ENCODE measurements around the gene CARM1.
"Not testable (repeated sequence)": the region's sequence is repeated elsewhere in the genome, so short reads cannot be mapped to it uniquely, and the experiment has no call there.

The CARM1 gene

DNA sequence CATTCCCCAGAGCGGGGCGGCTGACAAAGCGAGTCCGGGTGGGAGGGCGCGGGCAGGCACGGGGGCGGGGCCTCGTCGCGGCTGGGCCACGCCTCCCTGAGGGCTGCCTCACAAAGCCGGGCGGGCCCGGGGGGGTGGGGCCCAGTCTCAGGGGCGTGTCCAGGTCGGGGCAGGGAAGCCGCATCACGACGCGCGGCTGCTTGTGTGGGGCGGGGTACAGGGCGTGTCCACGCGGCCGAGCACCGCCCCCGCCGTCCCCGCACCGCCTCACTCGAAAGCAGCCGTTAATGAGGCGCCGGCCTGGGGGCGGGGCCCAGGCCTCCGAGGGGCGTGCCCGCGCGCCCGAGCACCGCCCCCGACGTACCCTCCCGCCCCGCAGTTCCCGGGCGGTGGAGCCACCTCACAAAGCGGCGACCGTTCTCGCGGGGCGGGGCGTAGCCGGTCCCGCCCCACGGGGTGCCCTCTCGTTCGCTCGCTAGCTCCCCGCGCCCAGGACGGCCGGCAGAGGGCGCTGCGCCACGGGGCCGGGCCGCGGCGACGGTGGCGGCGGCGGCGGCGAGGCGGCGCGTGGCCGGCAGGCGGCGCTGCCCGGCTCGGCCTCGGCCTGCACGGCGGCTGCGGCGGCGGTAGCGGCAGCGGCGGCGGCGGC is at the start of gene CARM1:
Gene CARM1, plus strand, starts transcription at position 599 of the 649 bp plus-strand sequence. CDS start 150 bp downstream, outside the sequence.
- peak; percentile 74 to 98 for DNase-seq

DNA sequence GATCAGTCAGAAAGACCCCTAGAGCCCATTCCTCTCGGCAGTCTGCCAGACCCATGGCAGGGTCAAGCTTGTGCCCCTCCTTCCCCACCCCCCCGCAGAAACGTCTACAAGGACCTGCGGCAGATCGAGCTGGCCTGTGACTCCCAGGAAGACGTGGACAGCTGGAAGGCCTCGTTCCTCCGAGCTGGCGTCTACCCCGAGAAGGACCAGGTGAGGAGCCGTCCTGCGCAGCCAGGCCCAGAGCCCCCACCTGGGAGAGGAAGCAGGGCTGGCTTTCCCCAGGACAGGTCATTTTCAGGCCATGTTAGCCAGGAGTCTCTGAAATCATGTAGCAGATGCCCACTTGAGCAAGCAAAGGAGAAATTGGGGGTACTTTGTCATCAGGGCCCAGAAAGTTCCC is 47.7 kb upstream of the CARM1 start:
- DNase-seq, result no peak

DNA sequence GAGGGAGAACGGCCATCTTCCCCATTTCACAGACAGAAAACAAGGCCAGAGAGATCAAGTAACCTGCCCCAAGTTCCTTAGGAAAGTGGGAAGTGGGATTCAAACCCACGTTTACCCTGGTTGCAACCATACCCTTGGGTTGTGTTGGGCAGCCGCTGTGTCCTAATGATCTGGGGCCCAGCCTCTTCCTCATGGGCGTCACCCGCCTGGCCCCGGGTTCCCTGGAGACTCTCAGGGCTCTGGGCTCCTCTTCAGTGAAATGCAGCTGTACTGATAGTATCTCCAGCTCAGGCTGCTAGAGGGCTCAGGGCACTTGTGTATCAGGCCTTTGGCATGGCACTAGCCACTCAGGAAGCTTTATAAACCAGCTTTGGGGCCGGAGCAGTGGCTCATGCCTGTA is 45.1 kb upstream of the CARM1 start:
- DNase-seq, result no peak

DNA sequence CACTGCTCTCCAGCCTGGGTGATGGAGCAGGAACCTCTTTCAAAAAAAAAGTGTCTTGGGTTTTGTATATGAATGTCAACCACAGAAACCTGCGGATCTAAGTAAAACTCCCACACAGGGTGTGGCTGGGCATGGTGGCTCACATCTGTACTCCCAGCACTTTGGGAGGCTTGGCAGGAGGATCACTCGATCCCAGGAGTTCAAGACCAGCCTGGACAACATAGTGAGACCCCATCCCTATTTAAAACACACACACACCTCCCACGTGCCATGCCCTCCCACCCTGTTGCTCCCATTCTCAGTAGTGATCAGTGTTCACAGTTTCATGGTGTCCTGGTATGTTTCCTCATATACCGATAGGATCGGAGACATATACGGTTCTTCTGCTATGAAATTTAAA is 44.5 kb upstream of the CARM1 start:
- DNase-seq, result no peak

DNA sequence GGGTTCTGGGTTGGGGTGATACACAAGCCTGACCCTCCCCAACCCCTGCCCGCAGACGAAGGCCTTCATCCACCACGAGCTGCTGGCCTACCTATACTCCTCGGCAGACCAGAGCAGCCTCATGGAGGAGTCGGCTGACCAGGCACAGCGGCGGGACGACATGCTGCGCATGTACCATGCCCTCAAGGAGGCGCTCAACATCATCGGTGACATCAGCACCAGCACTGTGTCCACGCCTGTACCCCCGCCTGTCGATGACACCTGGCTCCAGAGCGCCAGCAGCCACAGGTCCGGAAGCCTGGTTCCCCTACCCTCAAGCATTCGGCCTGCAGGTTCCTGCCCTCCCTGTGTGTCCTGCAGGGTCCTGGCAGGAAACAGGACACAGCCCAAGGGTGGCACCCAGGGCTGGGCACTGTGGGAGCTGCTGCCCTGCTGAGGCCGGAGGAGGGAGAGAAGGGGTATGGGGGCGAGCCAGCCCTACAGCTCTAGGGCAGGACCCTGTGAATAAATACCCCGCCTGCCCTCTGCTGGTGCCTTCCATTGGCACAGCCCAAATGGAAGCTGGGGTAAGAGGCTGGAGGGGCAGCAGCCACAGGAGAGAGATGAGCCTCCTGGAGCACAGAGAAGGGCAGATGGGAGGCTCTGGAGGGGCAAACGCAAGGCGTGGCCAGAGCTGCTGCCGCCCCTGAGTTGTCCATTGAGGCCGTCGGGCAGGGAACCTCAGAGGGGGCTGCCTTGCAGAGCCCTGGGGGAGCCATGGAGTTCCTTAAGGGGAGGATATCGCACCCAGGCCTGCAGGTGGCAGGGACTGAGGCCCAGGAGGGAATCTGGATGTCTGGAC is 42.2 kb upstream of the CARM1 start:
- peak in 1 of 2 experiments; percentile 11 for DNase-seq

DNA sequence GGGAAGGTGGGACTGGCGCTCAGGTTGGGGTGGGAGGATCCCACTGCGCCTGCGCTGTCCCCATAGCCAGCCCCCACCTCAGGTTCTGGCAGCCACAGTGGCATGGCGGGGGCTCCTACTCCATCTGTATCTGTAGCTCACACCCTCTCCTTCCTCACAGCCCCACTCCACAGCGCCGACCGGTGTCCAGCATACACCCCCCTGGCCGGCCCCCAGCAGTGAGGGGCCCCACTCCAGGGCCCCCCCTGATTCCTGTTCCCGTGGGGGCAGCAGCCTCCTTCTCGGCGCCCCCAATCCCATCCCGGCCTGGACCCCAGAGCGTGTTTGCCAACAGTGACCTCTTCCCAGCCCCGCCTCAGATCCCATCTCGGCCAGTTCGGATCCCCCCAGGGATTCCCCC is 41.4 kb upstream of the CARM1 start:
- no peak for DNase-seq

DNA sequence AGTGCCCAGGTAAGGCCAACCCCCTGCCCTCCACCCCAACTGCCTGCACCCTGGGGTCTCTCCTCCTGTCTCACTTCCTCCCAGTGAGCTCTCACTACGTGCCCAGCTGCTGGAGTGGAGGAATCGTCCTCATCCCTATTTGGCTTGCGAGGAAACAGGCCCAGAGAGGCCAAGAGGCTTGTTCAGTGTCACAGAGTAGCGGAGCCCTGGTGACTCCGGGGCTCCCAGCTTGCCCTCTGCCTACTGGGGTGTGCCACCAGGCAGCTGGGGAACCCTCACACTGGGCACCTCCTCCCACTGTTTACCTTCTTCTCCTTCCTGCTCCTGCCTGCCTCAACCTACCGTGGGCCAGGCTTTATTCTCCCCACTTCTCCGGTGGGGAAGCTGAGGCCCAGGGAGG is 41.0 kb upstream of the CARM1 start:
- DNase-seq, result no peak

DNA sequence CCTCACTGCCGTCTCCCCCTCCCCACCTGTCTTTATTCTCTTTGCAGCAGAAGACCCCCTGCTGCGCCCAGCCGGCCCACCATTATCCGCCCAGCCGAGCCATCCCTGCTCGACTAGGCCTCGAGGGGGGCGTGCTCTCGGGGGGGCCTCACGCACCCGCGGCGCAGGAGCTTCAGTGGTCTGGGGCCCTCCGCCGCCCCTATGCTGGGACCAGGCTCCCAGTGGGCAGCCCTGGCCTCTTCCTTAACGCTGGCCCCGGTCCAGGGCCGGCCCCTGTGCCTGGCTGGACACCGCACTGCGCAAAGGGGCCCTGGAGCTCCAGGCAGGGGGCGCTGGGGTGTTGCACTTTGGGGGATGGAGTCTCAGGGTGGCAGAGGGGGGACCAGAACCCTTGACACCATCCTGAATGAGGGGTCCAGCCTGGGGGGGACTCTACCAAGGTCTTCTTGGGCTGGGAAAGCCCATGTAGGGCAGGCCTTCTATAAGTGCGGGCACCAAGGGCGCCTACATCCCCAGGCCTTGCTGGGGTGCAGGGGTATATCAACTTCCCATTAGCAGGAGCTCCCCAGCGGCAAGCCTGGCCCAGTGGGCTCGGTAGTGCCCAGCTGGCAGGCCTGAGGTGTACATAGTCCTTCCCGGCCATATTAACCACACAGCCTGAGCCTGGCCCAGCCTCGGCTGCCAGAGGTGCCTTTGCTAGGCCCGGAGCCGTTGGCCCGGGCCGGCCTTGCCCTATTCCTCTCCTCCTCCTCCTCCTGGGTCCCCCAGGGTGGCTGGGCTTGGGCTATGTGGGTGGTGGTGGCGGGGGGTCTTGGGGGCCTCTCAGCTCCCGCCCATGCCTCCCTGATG is 40.2 kb upstream of the CARM1 start:
- no peak for DNase-seq

DNA sequence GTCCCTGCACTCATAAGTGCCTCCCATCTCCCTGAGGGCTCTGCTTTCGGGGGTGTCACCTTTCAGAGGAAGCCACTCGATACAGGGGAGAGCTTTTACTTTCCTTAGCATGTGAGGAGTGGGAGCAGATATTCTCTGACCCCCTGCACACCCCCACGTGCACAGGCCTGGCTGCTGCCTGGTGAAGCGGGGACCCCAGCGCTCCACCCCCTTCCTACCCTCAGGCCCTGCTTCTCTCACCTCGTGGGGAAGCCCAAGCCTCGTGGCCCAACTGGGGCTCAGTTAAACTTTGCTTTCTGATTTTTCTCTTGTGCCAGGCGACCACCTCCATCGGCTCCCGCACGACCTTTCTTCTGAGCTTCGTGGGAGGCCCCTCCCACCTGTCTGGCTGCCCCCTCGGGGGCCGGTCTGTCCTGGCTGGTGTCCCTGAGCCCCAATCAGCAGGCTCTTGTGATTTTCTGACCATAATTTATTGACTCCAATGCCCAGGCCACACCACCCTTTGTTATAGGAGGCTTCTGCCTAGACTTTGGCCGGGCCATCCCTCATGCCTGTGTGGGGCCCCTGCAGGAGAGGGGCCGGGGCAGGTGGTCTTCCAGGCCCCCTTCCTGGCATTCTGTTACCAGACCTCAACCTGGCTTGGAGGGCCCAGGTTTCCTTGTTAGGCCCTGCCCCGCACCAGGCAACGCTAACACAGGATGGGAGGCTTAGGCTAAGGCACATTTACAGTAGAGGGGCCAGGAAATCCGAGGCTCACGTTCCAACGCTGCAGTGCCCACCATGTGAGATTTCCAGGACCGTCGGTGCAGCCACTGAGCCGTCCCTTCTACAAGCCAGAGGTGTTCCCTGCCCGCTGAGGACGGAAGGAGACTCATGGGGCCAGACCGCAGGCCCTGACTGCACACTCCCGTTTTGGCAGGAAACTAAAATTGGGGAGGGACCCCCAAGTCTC is 39.1 kb upstream of the CARM1 start:
- DNase-seq, result no peak

DNA sequence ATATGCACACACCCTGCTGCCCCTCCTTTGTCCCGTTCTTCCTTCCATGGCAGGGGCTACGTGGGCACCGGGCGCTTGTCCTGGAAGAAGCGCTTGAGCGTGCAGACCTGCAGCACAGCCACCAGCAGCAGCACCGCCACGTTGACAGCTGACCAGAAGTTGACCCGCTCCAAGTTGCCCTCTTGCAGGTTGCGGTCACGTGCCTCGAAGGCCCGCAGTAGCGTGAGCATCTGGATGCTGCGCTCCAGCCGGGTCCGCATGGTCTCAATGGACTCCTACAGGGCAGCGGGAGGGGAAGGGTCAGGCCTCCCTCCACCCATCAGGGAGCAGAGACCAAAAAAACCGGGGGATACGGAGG is 38.4 kb upstream of the CARM1 start:
- DNase-seq, result no peak

DNA sequence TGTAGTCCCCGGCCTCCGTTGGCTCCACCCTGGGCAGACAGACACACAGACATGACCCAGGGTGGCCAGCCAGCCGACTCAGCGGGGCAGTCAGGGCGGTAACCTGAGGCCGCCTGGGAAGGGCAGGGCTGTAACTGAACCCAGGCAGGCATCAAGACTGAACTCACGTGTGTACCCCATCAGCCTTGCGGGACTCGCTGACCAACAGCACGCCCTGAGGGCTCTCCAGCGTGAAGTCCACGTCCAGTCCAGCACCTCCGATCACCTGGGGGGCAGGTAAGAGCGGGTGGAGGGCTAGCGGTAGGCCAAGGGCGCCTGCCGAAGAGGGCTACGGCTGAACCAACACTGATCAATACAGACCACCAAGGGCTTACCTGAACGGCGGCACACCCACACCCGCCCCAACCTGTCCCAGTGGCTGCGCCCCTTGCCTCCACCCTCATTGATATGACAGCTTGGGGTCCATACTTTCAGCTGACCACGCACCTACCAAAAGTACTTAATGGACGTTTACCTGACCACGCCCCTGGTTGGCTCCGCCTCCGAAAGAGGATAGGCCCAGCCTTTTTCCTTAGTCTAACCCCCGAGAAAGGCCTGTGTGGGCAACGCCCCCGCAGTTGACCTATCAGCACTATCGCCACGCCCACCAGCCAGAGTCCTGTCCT is 36.1 kb upstream of the CARM1 start:
- DNase-seq, result no peak

DNA sequence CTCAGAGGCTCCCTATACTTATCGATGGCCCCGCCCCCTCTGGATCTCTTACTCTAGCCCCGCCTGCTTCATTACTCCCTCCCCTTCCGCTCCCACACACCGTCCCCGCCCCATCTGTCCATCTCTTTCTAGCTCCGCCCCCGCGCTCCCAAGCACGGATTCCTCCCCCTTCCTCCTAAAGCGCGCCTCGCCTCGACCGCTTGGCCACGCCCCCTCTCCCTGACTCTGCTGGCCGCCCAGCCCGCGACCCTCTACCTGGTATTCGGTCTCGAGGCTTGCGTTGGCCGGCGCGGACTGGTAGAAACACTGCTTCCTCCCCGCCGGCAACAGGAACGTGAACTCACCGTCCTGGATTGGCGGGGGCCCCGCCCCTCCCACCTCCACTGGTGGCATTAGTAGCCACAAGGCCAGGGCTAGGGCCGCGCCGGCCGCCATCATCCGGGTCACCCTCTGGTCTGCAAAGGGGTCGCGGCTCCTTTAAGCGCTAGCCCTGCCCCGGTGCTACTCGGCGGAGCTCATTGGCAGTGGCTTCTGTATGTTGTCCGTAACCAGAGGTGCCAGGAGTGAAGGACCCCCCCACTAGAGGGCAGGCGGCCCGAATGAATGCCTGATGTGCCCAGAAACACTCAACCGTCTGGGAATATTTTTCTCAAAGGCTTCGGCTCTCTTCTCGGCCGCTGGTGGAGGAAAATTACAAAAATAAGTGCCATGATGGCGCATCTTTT is 35.4 kb upstream of the CARM1 start, which contains the start of gene TMED1:
Gene TMED1, minus strand, starts transcription at position 459 of the 725 bp plus-strand sequence. Its CDS starts 21 bp downstream, at position 438.
- DNase-seq, result peak; percentile 97 to 99

DNA sequence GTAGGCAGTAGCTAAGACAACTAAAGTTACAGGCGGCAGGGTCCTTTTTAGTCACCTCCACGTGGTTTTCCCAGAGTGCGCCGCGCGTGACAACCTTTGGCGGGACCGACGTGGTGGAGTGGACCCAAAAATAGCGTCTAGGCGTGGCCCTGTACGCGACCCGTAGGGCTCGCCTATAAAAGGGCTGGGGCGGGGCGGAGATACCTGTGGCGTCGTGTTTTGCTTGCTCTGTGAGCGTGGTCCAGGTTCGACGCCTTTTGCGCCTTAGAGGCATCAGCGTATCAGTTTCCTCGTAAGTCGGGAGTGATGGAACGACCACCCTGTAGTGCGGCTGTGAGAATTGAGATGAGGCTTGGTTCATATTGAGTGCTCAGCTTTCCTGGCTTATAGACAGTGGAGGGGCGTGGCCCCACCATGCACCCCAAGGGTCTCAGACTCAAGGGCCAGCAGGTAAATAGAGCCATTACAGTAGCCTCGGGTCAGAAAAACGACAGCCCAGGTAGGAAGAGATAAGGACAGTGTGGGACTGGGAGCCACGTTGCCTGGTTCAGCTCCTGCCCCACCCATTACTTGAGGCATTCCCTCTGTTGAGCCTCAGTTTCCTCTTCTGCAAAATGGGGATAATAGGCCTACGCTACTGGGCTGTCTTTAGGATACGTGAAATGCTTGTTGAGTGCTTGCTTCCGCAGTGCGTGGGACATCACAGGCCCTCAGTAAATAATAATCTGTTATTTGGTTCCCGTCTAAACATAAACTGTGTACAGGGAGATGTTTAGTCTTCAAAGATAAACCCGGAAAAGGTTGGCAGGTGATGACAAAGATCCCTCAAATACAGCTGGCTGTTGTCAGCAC is 34.6 kb upstream of the CARM1 start:
- peak; percentile 83 to 88 for DNase-seq

DNA sequence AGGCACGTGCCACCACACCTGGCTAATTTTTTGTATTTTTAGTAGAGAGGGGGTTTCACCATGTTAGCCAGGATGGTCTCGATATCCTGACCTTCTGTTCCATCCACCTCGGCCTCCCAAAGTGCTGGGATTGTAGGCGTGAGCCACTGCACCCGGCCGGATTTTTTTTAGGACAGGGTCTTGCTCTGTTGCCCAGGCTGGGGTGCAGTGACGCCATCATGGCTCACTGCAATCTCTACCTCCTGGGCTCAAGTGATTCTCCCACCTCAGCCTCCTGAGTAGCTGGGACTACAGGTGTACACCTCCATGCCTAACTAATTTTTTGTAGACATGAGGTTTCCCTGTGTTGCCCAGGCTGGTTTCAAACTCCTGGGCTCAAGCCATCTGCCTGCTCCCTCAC is 33.7 kb upstream of the CARM1 start:
- not testable (repeated sequence) for DNase-seq

DNA sequence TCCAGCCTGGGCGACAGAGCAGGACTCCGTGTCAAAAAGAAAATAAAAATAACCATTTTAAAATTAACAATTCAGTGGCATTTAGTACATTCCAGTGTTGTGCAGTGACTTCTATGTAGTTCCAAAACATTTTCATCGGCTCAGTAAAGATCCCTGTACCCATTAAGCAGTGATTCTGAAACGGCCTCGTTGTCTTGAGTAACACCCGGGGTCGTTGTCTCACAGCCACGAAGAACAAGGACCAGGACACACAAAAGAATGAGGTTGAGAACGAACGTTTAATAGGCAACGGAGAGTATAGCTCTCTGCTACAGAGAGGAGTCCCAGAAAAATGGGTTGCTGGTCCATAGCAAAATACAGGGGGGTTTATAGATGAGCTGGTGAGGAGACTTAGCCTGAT is 33.0 kb upstream of the CARM1 start:
- DNase-seq, result peak in 1 of 2 experiments; percentile 60

DNA sequence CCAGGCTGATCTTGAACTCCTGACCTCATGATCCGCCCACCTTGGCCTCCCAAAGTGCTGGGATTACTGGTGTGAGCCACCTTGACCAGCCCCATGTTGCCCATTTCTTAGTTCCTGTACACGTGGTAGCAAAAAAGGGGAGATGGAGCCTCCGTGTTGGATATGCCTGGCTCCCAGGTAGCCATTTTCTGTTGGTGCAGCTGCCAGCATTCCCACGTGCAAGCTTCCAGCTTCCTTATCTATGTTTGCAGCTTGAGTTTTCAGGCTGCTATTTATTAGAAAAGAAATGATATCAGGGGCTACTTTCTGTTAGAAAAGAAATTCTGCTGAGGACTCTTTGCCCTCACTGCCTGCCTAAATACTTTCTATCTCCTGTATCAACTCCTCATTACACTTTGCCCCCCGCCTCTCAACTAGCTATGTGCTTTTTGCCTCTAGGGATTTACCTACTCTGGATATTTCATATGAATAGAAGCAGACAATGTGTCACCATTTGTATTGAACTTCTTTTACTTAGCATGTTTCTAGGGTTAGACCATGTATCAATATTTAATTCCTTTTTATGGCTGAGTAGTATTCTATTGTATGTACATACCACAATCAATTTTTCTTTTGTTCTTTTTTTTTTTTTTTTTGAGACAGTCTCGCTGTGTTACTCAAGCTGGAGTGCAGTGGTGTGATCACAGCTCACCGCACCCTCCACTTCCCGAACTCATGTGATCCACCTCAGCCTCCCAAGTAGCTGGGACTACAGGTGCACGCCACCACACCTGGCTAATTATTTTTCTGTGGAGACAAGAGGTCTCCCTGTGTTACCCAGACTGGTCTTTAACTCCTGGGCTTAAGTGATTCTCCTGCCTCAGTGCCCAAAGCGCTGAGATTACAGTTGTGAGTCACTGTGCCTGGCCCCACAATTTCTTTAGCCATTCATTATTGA is 32.0 kb upstream of the CARM1 start:
- no peak for DNase-seq

DNA sequence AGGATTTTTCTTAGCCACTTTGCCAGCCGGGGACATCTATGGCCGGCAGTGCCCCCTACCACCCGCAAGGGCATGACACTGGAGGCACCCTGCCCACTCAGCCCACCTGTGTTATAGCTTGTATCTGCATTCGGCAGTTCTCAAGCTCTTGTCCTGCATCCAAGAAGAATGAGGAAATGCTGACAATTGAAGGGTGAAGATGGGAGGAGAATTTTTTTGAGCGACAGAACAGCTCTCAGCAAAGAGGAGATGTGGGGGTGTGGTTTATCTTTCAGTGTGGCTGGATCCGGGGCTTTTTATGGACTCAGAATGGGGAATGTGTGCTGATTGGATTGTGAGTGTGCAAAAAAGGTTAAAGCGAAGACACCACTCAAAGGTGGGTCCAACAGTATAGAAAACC is 28.6 kb upstream of the CARM1 start:
- DNase-seq, result no peak

DNA sequence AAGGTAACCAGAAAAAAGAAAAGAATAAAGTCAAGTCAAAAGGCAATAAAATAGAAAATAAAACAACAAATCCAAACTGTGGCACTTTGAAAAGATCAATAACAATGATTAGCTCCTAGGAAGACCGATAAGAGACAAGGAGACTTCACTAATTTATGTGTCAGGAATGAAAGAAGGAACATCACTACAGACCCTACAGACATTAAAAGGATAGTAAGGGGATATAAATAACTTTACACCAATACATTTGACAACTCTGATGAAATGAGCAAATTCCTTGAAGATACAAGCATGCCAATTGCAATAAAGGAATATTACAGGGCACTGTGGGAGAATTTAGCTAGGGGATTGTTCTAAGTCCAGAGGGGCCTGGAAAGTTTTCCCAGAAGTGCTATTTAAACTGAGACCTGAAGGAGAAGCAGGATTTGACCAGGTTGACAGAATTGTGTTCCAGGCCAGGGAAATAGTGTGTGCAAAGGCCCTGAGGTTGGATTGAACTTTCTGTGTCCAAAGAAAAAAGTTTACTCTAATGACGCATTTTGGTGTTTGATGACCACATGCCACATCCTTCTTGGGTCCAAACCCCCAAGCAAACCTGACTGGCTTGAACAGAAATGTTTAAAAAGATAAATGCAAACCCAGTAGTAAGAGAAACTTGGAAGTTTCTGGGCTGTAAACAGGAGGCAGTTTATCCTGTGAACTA is 24.7 kb upstream of the CARM1 start:
- DNase-seq, result no peak

All from NCI-H526 (cell line).